IPS-11a (cell line): Measurements from ENCODE around the gene SLCO2A1.

Source experiments
- H3K4me3 ChIP-seq: one replicate; pipeline ENCODE4 v1.5.1; 2013; ENCODE audit warnings: low read depth, low read length, control low read depth

SLCO2A1 gene

DNA sequence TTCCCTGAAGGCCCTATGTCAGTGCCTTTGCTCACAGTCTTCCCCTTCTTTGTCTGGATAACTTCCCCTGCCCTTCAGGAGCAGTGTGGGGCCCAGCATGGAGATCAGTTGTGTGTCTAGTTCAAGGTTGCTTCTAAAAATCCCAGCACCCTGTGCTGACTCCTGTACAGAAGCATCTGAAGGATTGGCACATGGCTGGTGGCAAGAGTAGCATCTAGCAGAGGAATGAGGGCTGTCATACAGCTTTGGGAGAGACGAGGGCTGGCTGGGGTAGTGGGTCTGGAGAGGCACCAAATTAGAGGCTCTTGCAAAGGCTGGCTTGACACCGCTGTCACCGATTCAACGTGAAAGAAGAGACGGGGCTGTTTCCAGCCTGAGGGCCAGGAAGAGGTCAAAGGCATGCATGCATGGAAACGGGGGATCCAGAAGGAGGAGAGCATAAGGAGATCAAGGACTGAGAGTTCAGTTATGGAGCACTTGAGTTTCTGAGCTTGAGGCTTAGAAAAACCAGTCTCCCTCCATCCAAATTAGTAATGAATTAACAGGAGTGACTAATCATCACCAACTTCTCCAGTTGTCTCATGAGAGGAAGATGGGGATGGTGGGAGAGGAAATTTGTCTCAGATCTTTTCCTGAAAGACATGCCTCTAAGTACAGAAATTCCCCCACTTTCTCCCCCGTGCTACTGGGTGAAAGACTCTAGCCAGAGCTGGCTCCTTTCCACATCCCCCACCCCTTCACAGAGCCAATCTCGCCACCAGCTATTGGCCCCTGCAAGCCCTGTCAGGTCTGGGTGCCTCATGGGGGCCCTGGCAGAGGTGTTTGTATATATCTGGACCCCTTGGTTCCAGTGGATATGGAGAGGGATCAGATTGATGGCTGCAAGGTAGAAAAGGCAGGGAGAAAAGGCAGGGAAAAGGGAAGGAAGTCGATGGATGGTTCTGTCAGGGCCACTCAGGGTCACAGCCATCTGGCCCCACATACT, 45.9 kb downstream of the SLCO2A1 start:
- H3K4me3 ChIP-seq: no peak overlapping the region

DNA sequence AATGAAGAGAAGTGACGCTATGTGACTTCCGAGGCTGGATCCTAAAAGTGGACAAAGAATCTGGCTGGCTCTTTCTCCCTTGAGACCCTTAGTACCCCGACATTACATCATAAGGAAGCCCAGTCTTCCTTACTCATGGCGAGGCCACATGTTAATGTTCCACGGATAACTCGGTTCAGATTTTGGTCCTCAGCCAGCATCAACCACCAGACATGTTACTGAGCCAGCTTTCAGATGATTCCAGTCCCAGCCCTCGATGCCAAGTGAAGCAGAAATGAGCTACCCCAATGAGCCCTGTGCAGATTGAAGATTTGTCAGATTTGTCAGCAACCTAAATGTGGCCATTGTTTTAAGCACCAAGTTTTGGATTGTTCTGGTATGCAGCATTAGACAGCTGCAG, 46.6 kb downstream of the SLCO2A1 start:
- H3K4me3 ChIP-seq: no peak overlapping the region

DNA sequence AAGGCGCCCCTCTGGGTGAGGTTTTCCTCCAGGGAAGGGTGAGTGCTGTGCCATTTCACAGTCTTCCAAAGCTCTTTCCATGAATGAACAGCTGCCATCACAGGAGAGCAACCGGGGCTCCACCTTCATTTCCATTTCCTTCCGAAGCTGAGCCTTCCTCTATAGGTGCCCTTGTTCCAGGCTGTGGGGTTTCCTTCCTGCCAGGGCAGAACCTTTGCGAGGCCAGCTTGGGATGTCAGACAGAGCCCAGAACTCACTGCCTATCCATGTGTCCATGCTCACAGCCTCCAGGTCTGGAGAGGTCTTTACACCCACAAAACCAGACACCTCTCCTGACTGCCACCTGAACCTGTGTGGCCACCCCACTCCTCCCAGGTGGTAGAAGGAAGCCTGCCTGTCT, 49.2 kb downstream of the SLCO2A1 start:
- H3K4me3 ChIP-seq: no peak overlapping the region

DNA sequence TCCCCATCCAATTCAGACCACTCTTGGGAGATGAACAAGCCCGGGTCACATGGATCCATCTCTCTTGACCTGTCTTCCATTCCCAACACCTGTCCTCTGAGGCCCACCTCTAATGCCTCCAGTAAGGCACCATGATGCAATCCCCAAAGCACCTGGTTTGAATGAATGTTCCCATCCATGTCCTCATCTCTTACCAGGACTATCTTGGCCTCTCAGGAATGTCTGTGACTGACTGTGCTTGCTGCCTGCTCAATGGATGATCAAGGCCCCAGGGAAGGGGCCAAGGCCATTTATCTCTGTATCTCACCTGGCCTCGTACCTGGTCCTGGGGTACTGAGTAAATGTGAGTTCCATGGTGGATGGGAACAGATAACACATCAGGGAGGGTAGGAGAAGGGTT, 49.7 kb downstream of the SLCO2A1 start:
- H3K4me3 ChIP-seq: no peak overlapping the region

DNA sequence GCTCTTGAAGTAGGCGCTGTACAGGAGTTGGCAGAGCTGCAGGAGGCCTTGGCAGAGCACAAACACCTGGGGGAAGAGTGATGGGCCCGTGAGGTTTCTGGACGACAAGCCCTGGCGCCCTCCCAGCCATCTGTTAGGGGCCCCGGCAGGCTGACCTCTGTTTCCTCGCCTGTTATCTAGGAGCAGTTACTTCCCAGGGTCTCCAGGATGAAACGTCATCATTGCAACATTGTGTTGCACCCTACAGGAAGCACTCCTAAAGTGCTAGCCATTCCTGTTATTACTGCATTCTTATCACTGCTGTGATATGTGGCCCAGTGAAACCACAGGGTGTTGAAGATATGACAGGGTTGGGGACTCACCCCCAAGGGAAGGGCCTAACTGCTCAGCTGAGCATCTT, 50.2 kb downstream of the SLCO2A1 start:
- no peak overlapping the region for H3K4me3 ChIP-seq

GRCh38 chr3:133977568-133977967, 52.2 kb downstream of the SLCO2A1 start:
- no peak overlapping the region for H3K4me3 ChIP-seq

DNA sequence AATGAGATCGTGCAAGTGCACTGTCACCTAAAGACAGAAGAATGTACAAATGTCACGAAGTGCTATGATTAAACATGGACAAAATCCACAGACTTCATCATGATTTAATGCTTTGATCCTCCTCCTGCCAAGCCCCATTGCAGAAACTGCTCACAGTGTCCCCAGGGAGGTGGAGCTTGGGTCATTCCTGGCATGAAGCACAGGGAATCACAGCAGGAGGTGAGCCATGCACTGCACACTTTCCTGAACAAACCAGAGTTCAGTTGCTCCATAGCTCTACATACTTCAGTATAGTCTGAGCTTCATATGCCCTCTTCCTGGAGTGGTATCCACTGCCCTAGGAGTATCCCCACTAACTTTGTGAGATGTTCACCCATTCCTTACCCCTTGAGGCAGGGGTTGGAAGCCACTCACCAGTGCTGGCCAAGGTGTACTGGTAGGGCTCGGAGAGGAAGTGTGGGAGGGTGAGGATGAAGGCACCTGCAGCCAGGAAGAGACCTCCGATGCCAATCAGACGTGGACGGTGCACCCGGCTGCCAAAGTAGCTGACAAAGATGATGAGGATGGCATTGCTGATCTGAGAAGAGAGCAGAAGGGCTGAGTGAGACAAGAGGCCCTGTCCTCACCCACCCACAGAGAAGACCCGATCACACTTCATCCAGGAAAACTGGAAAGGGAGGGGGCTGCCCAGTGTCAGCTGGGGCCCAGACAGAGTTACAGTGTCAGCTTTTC, 56.3 kb downstream of the SLCO2A1 start:
- no peak overlapping the region for H3K4me3 ChIP-seq

DNA sequence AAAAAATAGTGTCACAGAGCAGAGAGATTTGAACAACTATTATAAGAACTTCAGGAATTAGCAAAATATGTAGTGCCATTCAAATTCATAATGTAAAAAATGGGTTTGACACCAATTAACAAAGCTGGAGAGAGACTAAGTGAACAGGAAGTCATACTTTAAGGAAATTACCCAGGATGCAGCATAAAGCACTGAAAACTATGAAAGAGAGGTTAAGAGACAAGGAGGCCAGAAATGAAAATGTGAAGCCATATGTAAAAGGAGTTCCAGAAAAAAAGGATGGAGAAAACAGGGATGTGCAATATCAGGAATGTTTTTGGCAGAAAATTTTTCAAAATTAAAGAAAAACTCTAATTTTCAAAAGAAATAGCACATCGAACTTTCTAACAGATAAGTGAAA, 57.6 kb downstream of the SLCO2A1 start:
- no peak overlapping the region for H3K4me3 ChIP-seq

- no peak overlapping the region for H3K4me3 ChIP-seq
These were observed 58.8 kb downstream of the SLCO2A1 start for GRCh38 chr3:133970916-133971315.

- H3K4me3 ChIP-seq: no peak overlapping the region
These were observed 59.4 kb downstream of the SLCO2A1 start for GRCh38 chr3:133970339-133970738.

DNA sequence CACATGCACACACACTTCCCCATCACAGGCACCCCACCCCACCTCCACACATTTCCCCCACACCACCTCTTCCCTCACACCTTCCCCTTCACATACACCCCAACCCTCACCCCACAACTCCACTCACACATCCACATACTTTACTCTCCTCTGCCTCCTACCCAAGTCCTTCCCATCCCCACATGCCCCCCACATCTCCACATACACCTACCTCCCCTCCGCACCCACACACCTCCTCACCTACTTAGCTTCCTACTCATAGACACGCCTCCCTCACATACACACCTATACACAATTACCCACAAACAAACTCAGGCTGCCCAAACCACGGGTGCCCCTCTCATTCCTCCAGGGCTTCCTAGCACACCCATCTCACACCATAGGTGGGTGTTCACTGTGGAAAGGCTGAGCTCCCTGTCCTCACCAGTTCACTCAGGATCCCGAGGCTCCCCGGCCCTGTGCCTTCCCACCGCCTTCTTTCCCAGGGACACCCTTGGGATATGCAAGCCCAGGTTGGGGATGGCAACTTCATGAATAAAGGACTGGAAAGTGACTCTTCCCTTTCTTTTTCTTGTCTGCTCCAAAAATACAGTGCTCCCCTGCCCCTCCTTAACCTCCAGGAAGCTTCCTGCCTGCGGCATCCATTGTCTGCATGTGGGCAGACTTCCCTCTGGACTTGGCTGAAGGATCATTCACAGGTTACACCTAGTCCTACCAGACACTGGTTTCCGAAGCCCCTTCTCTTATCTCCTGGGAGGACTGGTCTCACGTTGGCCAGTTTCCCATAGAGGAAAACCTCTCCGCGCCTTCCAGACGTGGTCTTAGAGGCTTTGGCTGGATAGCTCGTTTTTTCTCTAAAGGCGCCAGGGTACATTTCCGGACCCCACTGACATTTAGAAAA, 61.5 kb downstream of the SLCO2A1 start:
- no peak overlapping the region for H3K4me3 ChIP-seq

DNA sequence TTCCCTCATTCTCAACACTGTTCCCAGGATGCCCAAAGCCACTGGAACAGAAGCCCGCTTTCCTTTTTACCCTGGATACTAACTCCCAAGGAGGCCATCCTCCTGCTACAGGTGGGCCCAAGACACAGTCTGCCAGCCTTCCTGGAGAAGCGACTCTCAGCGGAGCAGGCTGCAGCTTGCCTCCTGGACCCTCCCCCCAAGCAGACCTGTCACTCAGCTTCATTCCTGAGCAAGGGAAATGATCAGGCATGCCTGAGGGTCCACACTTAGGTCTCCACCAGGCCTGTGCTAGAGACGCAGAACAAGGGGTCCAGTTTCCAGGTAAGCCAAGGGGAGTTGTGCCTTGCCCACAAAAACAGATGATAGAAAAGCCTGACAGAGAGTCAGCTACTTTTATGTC, 62.8 kb downstream of the SLCO2A1 start:
- no peak overlapping the region for H3K4me3 ChIP-seq

GRCh38 chr3:133965906-133966305, 63.8 kb downstream of the SLCO2A1 start:
- no peak overlapping the region for H3K4me3 ChIP-seq

DNA sequence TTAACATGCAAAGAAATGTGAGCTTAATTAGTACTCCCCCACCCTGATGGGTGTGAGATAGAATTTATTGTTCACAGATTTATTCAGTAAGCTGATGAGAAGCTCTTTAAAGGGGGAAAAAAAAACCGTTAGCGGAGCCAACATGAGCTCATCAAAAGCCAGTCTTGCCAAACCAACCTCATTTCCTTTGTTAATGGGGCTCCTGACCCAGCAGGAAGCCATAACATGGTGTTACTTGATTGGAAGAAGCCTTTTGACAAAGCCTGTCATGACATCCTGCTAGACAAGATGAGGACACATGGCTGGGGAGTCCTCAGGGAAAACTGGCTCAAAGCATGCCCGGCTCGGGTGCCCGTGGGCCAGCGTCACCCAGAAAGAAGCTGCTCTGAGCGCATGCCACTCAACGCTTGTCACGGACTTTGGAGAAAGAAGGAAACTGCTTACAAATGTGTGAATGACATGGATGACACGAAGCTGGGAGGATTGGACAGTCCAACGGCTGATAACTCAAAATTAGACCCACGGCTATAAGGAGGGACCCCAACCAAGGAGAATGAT, 64.6 kb downstream of the SLCO2A1 start:
- no peak overlapping the region for H3K4me3 ChIP-seq

- H3K4me3 ChIP-seq: no peak overlapping the region
These were observed 65.2 kb downstream of the SLCO2A1 start for GRCh38 chr3:133964547-133964946.

DNA sequence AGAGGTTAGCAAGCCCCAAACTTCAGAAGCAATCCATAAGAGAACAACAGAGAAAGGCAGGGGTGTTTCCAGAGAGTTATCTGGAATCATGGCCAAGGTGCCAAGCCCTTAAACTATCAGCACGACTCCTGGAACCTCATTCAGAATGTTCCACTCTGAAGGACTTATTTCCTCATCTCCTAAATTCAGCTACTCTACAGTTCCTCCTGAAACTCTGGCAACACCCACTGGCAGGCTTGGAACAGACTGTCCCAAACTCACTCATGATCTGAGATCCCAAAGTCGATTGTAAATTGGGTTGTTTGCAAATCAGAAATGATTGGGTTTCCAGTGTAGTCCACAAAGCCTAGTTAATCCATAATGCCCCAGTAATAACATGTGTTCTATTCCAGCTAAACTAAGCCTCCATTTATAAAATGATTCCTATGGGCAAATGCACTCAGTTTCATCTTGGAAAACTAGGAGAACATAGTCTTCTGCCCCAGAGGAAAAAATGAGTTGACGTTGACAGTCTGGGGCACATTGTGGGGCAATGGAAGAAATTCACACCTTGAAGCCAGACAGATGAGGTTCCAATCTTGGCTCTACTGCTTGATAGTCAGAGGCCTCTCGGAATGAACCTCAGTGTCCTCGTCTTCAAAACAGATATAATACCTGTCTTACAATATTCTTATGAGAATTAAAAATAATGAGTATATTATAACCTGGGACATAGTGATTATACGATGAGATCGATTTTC, 65.9 kb downstream of the SLCO2A1 start:
- no peak overlapping the region for H3K4me3 ChIP-seq

- H3K4me3 ChIP-seq: no peak overlapping the region
These were observed 66.9 kb downstream of the SLCO2A1 start for GRCh38 chr3:133962849-133963248.

GRCh38 chr3:133958071-133958805, 71.5 kb downstream of the SLCO2A1 start:
- no peak overlapping the region for H3K4me3 ChIP-seq

- no peak overlapping the region for H3K4me3 ChIP-seq
These were observed 72.7 kb downstream of the SLCO2A1 start for GRCh38 chr3:133956982-133957381.
